GM18870 (cell line): ENCODE results near the gene DPY19L2.
"Not testable (repeated sequence)": the region's sequence is repeated elsewhere in the genome, so short reads cannot be mapped to it uniquely, and the experiment has no call there.

Experiments used
- ATAC-seq: cut with Tn5 transposase; IDR thresholded peaks from one replicate; pipeline ENCODE4 v1.9.1; 2021; ENCODE audit warnings: moderate library complexity; ENCODE audit not compliant: unreplicated experiment

Gene DPY19L2

DNA sequence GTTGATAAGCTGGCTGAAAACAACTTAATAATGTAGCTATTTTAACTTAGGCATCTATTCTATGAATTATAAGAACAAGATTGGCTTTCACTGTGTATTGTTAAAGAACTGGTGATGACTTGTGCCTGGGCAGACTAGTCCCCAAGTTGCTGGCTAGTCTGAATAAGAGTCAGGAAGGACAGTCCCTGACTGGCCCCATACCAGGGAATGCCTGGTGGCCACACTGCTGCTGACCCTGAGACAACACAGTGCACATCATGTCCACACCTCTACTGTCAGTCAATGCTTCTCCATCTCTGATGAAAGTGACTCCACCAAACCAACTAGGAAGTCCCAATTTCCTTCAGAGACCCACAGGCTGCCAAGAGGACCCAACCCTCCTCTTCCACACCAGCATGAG, 130.5 kb downstream of the DPY19L2 start:
- not testable (repeated sequence) for ATAC-seq

DNA sequence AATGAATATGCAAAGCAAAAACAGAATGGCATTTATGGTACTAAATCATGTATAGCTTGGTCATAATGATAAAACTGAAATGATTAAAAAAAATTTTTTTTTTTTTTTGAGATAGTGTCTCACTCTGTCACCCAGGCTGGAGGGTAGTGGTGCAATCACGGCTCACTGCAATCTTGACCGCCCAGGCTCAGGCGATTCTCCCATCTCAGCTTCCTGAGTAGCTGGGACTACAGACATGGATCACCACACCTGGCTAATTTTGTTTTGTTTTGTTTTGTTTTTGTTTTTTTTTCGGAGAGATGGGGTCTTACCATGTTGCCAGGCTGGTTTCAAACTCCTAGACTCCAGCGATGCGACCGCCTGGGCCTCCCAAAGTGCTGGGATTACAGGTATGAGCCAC, 138.7 kb downstream of the DPY19L2 start:
- not testable (repeated sequence) for ATAC-seq

DNA sequence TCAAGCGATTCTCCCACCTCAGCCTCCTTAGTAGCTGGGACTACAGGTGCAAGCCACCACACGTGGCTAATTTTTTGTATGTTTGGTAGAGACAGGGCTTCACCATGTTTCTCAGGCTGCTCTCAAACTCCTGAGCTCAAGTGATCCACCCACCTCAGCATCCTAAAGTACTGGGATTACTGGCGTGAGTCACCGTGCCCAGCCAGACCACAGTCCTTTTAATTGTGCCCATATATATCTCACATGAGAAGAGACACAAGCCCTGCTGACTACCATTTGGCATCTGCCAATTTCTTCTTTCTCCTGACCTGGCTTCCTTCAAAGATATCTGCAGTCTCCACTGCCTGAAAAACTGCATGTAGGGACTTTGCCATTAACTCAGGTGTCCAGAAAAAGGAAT, 142.5 kb downstream of the DPY19L2 start:
- ATAC-seq: no peak

DNA sequence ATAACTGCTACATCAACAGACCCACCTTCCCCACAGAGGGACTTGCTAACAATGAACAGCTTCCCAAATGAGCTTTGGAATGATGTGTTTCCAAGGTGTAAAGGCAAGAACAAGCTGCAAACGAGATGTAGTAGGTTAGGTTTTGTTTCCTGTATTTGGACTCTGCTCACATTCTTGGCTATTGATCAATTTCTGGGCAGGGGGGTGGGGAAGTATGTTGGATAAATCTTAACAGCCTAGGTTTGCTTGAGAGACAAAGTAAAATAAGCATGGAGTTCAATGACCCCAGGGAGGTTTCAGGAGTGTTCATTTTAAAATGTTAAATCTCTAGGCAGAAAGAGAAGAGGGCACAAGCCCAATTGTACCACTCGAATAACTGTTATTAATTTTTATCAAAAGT, 146.6 kb downstream of the DPY19L2 start:
- no peak for ATAC-seq
